Astrocyte (in vitro differentiated cells and primary cell): Measurements from ENCODE around the gene MAP6D1.

Source experiments
- CTCF ChIP-seq: IDR thresholded peaks from 2 replicates; pipeline ENCODE4 v1.5.1; 2011; ENCODE audit warnings: low read depth, mild to moderate bottlenecking, inconsistent platforms, low read length, moderate library complexity; ENCODE audit not compliant: insufficient read depth
- EZH2 ChIP-seq: IDR thresholded peaks from 2 replicates; pipeline ENCODE4 v1.6.1; 2012; ENCODE audit warnings: mild to moderate bottlenecking, low read length, inconsistent platforms; ENCODE audit not compliant: insufficient read depth

GRCh38 chr3:183825456-183826161 is at the start of gene MAP6D1:
- TF ChIP-seq CTCF (peak; percentile 15), EZH2 (no peak)
